Smooth muscle cell of the brain vasculature (primary cell): ENCODE measurements around the gene BHLHE41.

Experiments
- DNase-seq: peaks from one replicate; pipeline ENCODE4 v3.0.0-alpha.2; 2012; ENCODE audit warnings: low read depth, low spot score

Gene BHLHE41

GRCh38 chr12:26124446-26125399 lies at the start of gene BHLHE41:
Gene BHLHE41, minus strand, starts transcription at chr12:26125037. Its CDS starts 258 bp downstream, at chr12:26124779.
- no peak for DNase-seq

GRCh38 chr12:26172946-26173552 lies 48.2 kb upstream of the BHLHE41 start:
- DNase-seq: no peak

GRCh38 chr12:26172539-26172938 lies 47.7 kb upstream of the BHLHE41 start:
- no peak for DNase-seq

GRCh38 chr12:26172013-26172412 lies 47.2 kb upstream of the BHLHE41 start:
- DNase-seq: no peak

- no peak for DNase-seq
Measured at GRCh38 chr12:26164118-26164517, 39.3 kb upstream of the BHLHE41 start.

- no peak for DNase-seq
Measured at GRCh38 chr12:26162905-26163304, 38.1 kb upstream of the BHLHE41 start.

GRCh38 chr12:26162174-26162573 lies 37.3 kb upstream of the BHLHE41 start:
- DNase-seq: no peak

- DNase-seq: no peak
Measured at GRCh38 chr12:26158078-26158764, 33.4 kb upstream of the BHLHE41 start.

- no peak for DNase-seq
Measured at GRCh38 chr12:26157001-26157400, 32.2 kb upstream of the BHLHE41 start.

GRCh38 chr12:26156201-26156871 lies 31.5 kb upstream of the BHLHE41 start:
- no peak for DNase-seq

- peak; percentile 49 for DNase-seq
Measured at GRCh38 chr12:26153421-26154154, 28.8 kb upstream of the BHLHE41 start.

- no peak for DNase-seq
Measured at GRCh38 chr12:26152507-26153102, 27.8 kb upstream of the BHLHE41 start.

GRCh38 chr12:26150736-26151450 lies 26.1 kb upstream of the BHLHE41 start:
- no peak for DNase-seq

- DNase-seq: no peak
Measured at GRCh38 chr12:26149968-26150500, 25.2 kb upstream of the BHLHE41 start.

- no peak for DNase-seq
Measured at GRCh38 chr12:26148291-26148690, 23.5 kb upstream of the BHLHE41 start.

GRCh38 chr12:26143291-26143690 lies 18.5 kb upstream of the BHLHE41 start:
- DNase-seq: no peak

GRCh38 chr12:26138860-26139259 lies 14.0 kb upstream of the BHLHE41 start:
- no peak for DNase-seq

GRCh38 chr12:26136688-26137087 lies 11.9 kb upstream of the BHLHE41 start:
- no peak for DNase-seq

GRCh38 chr12:26135571-26135970 lies 10.7 kb upstream of the BHLHE41 start:
- DNase-seq: no peak

- peak; percentile 57 for DNase-seq
Measured at GRCh38 chr12:26135010-26135420, 10.2 kb upstream of the BHLHE41 start.
